ENCODE results near the gene RNF157. TPM values are rescaled to one million over a fixed set of nuclear protein-coding genes. Genes with fewer than 3 reads are reported as not detected.

Gene RNF157
- total RNA-seq, 1 donor from 2014 or later: 17.8 TPM

DNA sequence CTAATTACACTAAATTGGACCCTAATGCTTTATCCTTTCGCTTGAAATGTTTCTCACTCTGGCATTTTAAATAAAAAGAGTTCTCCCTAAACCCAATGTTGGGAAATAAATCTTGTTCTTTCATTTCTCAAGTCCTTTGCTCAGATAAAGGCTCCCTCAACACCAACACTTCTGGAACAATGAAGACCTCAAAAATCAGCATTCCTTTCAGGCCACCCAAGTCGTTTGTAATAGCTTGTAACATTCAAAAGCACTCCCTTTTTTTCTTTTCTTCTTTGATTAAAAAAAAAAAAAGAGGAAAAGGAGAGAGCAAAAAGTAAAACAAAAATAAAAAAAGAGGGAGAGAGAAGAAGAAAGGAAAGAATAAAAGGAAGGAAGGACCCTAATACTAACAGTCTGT is 76.0 kb downstream of the RNF157 start:
- no peak overlapping the region for H3K4me3 Mint-ChIP-seq (ENCODE audit: unreplicated experiment)
- TF ChIP-seq, protein P1, sequence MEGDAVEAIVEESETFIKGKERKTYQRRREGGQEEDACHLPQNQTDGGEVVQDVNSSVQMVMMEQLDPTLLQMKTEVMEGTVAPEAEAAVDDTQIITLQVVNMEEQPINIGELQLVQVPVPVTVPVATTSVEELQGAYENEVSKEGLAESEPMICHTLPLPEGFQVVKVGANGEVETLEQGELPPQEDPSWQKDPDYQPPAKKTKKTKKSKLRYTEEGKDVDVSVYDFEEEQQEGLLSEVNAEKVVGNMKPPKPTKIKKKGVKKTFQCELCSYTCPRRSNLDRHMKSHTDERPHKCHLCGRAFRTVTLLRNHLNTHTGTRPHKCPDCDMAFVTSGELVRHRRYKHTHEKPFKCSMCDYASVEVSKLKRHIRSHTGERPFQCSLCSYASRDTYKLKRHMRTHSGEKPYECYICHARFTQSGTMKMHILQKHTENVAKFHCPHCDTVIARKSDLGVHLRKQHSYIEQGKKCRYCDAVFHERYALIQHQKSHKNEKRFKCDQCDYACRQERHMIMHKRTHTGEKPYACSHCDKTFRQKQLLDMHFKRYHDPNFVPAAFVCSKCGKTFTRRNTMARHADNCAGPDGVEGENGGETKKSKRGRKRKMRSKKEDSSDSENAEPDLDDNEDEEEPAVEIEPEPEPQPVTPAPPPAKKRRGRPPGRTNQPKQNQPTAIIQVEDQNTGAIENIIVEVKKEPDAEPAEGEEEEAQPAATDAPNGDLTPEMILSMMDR (IDR thresholded peaks at IDR 0.05; ENCODE audit: partially characterized antibody, unreplicated experiment): no peak
- H3K27me3 Mint-ChIP-seq (ENCODE audit: unreplicated experiment): no peaks in the 10 kb centered on the region
- H3K4me1 Mint-ChIP-seq (ENCODE audit: low read depth, unreplicated experiment): peaks cover 14% of the 10 kb centered on the region
- H3K9me3 Mint-ChIP-seq (ENCODE audit: unreplicated experiment): no peaks in the 10 kb centered on the region
- no peaks in the 10 kb centered on the region for H3K36me3 Mint-ChIP-seq (ENCODE audit: unreplicated experiment)
- no peak overlapping the region for H3K27ac Mint-ChIP-seq (ENCODE audit: unreplicated experiment)
- DNase-seq: no peak

DNA sequence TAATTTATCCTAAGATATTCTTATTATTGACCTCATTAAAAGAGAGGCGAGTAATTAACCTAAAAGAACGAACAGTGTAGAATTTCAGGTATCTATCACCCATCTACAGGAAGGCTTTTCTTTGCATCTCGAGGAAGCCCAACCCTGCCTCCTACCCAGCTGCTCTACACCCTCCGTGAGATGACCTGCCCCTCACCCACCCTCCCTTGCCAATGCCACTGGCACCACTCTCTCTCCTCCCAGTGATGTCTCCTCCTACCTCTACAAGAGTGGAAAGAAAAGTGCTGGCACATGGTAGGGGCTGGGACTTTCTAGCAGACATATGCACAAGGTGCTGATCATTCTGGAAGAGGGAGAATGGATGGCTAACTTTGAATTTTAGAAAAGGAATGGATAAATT is 76.4 kb downstream of the RNF157 start:
- TF ChIP-seq, protein P1 (IDR thresholded peaks at IDR 0.05; ENCODE audit: partially characterized antibody, unreplicated experiment): no peak
- Mint-ChIP-seq H3K36me3 (ENCODE audit: unreplicated experiment) (no peaks in the 10 kb centered on the region), H3K27ac (ENCODE audit: unreplicated experiment) (no peak overlapping the region), H3K4me1 (ENCODE audit: low read depth, unreplicated experiment) (peaks cover 14% of the 10 kb centered on the region), H3K4me3 (ENCODE audit: unreplicated experiment) (no peak overlapping the region), H3K27me3 (ENCODE audit: unreplicated experiment) (no peaks in the 10 kb centered on the region), H3K9me3 (ENCODE audit: unreplicated experiment) (no peaks in the 10 kb centered on the region)
- no peak for DNase-seq

DNA sequence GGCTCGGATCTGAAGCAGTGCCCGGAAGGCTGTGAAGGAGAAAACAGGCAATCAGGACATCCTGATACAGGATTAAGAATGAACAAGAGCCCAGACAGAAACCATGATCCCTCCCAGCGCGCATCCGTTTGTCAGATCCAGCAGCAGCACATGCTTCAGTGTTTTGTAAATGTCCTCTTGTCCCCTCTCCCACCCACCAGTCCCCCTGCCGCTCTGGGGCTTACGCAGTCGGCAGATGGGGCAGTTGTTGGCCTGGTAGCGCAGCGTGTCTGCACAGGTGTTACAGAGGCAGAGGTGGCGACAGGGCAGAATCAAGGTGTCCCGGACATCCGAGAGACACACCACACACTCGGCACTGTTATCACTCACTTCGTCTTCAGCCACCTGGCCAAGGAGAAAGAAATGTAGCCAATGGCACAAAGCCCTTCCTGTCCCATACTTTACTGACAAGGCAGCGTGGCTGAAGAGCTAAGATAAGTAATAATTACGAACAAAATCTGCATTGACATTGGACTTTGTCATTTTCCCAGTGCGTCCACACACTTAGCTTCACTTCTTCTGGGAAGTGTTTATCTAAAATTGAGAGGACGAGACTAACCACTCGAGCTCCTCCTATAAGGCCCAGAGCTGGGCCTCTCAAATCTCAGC is 78.5 kb downstream of the RNF157 start:
- H3K4me1 Mint-ChIP-seq (ENCODE audit: low read depth, unreplicated experiment): peaks cover 24% of the 10 kb centered on the region
- H3K27ac Mint-ChIP-seq (ENCODE audit: unreplicated experiment): no peak overlapping the region
- peaks cover 3% of the 10 kb centered on the region for H3K36me3 Mint-ChIP-seq (ENCODE audit: unreplicated experiment)
- no peaks in the 10 kb centered on the region for H3K27me3 Mint-ChIP-seq (ENCODE audit: unreplicated experiment)
- H3K9me3 Mint-ChIP-seq (ENCODE audit: unreplicated experiment): peaks cover 5% of the 10 kb centered on the region
- H3K4me3 Mint-ChIP-seq (ENCODE audit: unreplicated experiment): no peak overlapping the region
- DNase-seq: no peak
- TF ChIP-seq, protein P1 (IDR thresholded peaks at IDR 0.05; ENCODE audit: partially characterized antibody, unreplicated experiment): no peak

DNA sequence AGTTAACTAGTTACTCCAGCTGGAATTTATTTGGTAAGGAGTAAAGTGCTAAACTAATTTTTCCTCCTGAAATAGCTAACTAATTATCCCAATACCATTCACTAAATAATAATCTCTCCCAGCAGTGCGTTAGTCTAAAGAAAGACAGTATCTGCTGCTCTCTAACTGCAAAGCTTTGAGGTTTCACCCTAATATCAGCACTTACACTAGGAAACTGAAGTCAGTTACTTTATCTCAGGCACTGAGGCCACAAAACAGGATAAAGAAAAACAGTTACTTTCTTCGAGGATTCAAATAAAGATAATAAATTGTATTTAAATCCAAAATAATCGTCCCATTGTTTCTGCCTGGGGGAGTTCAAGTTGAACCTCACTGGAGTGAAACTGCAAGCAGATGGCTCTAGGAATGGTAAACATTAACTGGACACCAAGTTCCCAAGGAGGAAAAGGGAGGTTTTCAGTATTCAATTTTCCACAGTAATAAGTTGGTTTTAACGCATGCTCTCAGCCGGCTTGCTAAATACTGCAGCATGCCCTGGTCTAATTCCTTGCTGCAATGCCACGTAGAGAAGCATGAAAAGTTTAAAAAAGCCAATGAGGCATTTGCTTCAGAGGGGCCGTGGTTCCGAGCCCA is 79.3 kb downstream of the RNF157 start:
- no peak overlapping the region for H3K4me3 Mint-ChIP-seq (ENCODE audit: unreplicated experiment)
- no peak for DNase-seq
- peaks cover 31% of the 10 kb centered on the region for H3K4me1 Mint-ChIP-seq (ENCODE audit: low read depth, unreplicated experiment)
- TF ChIP-seq, protein P1 (IDR thresholded peaks at IDR 0.05; ENCODE audit: partially characterized antibody, unreplicated experiment): no peak
- H3K9me3 Mint-ChIP-seq (ENCODE audit: unreplicated experiment): peaks cover 5% of the 10 kb centered on the region
- no peaks in the 10 kb centered on the region for H3K27me3 Mint-ChIP-seq (ENCODE audit: unreplicated experiment)
- peaks cover 3% of the 10 kb centered on the region for H3K36me3 Mint-ChIP-seq (ENCODE audit: unreplicated experiment)
- no peak overlapping the region for H3K27ac Mint-ChIP-seq (ENCODE audit: unreplicated experiment)

DNA sequence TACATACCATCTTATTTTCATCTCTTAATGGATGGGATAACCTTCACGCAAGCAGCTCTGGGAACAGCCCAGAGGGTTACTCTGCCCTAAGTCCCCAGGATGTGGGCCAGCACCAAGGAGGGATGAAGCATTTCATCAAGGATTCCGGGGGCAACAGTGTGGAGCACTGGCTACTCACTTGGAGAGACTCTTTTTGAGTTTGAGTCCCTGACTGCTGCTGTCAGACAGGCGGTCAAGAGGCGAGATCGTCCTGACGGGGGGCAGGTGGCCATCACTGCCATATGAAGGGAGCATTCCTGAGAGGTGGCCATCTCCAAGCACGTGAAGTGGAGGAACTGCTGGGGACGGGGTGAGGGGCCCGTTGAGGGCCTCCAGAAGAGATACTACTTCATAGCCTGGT is 81.1 kb downstream of the RNF157 start:
- Mint-ChIP-seq H3K4me1 (ENCODE audit: low read depth, unreplicated experiment) (peaks cover 35% of the 10 kb centered on the region), H3K9me3 (ENCODE audit: unreplicated experiment) (peaks cover 5% of the 10 kb centered on the region), H3K36me3 (ENCODE audit: unreplicated experiment) (peaks cover 3% of the 10 kb centered on the region), H3K27ac (ENCODE audit: unreplicated experiment) (no peak overlapping the region), H3K27me3 (ENCODE audit: unreplicated experiment) (no peaks in the 10 kb centered on the region), H3K4me3 (ENCODE audit: unreplicated experiment) (no peak overlapping the region)
- TF ChIP-seq, protein P1 (IDR thresholded peaks at IDR 0.05; ENCODE audit: partially characterized antibody, unreplicated experiment): no peak
- no peak for DNase-seq
